GM18873 (cell line): ENCODE measurements around the gene BMAL1.
"Not testable (repeated sequence)": the region's sequence is repeated elsewhere in the genome, so short reads cannot be mapped to it uniquely, and the experiment has no call there.

Experiments
- ATAC-seq: cut with Tn5 transposase; IDR thresholded peaks from one replicate; pipeline ENCODE4 v1.9.1; 2021; ENCODE audit warnings: mild to moderate bottlenecking, moderate library complexity, moderate number of reproducible peaks; ENCODE audit not compliant: unreplicated experiment, low FRiP score

BMAL1 gene

GRCh38 chr11:13277768-13278608, at the start of gene BMAL1:
BMAL1 (plus strand) TSS chr11:13277790; CDS start chr11:13354309, 76,519 bp downstream.
- ATAC-seq: peak; percentile 12

DNA sequence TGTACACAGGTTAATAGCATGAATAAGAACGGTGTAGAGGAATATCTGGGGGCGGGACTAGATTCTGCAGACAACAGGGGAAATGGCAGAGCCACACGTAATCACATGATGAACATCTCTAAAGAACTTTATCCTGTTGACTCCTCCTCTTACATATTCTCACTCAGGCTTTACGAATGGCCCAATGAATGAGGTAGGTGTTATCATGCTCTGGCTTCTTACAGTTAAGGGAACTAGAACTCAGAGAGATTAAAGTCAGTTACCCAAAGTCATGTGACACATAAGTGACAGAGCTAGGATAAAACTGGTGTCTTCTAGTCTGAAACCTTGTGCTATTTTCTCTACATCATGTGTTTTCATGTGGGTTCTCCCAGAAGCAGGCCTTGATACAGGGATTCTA, 49.0 kb upstream of the BMAL1 start:
- no peak for ATAC-seq

DNA sequence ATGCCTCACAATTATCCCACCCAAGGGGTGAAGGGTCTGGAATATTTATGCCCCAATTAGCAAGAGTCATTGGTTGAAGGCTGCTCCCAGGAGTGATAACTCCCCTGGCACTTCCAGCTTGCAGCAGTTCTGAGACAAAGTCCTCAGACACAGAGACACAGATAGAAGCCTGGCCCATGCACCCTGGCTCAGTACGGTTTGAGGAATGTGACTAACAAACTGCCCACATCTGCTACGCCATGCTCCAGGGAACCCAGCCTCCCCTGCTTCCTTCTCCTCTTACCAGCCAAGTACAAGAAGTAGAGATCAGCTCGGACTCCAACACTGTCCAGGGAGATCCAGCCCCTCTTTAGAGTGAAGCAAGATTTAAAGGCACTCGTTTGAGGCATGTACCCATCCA, 48.5 kb upstream of the BMAL1 start:
- no peak for ATAC-seq

DNA sequence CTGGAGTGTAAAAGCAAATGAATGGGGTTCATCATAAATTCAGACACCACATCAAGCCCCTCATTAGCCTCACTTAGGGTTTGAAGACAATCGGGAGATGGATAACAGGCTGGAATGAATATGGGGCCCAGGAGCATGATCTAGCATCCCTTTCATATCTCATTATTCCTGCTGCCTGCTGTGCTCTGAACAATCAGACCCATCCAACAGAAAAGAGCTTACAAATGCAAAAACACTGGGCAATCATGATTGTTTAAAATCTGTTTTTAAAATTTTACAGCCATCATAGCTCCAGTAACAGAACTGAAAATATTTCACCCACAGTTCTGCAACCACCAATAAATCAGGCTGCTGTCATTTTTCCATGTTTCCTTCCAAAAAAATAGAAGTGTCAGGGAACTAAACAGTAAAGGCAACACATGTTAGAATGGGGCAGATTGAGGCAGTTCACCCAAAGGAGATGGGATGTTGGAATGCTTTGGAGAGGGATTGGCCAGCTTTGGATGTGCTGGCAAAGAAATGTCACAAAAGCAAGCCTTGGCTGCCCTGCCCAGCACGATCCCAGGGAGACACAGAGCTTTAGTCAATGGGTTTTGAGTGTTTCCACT, 47.8 kb upstream of the BMAL1 start:
- ATAC-seq: no peak

DNA sequence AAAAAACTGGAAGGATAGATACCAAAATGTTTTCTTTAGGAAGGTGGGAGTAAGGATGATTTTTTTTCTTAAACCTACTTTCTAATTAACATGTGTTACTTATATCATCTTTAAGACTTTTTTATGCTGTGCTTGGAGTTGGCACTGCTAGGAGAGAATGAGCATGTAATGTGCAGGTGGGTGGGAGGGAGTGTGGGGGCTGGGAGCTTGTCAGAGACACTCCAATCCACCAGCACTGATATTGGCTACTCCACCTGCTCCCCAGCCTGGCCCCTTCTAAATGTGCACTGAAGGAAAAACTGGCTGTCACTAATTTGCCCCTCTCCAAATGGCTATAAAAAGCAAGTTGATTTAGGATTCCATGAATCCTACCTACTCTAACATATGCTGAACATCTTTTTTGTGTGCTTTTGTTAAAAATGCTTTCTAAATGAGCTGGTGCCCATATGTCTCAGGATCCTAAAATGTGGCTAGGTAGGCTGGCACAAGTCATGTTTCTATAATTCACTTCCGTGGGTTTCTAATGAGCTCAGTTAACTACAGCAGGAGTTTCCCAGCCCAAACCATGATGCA, 44.3 kb upstream of the BMAL1 start:
- ATAC-seq: no peak

DNA sequence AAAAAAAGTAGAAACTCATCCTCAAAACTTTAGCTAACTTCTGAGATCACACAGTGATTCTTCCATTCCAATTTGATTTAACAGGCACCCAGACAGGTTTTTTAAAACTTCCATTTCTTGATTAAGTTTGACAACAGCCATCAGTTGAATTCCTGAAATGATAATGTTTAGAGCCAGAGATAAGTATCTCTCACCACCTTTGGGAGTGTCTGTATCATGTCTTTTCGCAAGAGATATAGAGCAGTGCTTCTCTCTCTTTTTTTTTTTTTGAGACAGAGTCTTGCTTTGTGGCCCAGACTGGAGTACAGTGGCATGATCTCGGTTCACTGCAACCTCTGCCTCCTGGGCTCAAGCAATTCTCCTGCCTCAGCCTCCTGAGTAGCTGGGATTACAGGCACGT, 41.7 kb upstream of the BMAL1 start:
- ATAC-seq: no peak

- ATAC-seq: no peak
Observed at GRCh38 chr11:13236626-13237025, 41.0 kb upstream of the BMAL1 start.

- ATAC-seq: no peak
Observed at GRCh38 chr11:13237761-13238160, 39.8 kb upstream of the BMAL1 start.

- no peak for ATAC-seq
Observed at GRCh38 chr11:13238879-13239514, 38.6 kb upstream of the BMAL1 start.

- no peak for ATAC-seq
Observed at GRCh38 chr11:13242564-13242963, 35.0 kb upstream of the BMAL1 start.

DNA sequence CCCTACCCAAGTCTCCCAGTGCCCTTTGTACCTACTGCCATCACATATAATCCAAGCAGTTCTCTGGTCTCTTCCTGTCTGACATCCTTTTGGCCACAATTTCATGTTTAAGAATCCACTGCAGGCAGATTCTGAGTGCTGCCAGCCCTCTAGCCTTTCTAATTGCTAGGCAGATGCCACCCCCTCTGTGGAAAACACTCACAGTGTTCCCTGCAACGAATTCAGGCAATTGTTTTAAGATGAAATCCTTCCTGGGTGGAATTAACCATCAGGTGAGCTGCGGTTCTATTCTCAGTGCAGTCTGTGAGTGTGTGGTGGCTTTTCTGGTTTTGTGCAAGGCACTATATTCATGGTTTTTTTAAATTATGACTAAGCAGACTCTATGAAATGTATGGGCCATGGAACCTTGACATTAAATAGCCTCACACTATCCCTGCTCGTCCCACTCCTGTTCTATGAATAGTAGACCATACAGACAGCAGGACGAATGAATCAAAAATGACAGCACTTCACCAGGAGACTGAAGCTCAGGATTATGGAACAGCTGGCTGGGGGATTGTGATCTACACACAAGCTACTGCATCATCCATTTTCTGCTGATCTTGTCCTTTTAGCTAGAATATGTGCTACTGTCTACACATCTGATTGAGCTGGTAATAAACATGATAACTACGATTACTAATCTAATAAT, 29.8 kb upstream of the BMAL1 start:
- ATAC-seq: no peak

- ATAC-seq: no peak
Observed at GRCh38 chr11:13249177-13249576, 28.4 kb upstream of the BMAL1 start.

GRCh38 chr11:13249992-13250391, 27.6 kb upstream of the BMAL1 start:
- ATAC-seq: no peak

GRCh38 chr11:13251966-13252365, 25.6 kb upstream of the BMAL1 start:
- ATAC-seq: no peak

- ATAC-seq: no peak
Observed at GRCh38 chr11:13252438-13252837, 25.2 kb upstream of the BMAL1 start.

DNA sequence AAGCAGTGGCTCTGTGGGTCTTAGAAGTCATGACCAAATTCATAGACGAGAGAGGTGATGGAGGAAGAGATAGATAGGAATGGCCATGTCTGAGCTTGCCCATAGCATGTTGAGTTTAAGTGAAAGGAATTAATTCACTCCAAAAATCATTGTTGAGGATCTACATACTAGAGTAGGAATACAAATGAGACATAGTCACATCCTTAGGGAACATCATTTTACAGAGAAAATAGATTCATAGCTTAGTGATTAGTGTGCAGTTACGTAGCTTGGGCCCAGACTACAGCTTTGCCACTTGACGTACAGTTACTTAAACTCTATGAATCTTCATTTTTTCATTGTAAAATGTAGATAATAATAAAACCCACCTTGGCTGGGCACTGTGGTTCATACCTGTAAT, 21.4 kb upstream of the BMAL1 start:
- ATAC-seq: no peak

DNA sequence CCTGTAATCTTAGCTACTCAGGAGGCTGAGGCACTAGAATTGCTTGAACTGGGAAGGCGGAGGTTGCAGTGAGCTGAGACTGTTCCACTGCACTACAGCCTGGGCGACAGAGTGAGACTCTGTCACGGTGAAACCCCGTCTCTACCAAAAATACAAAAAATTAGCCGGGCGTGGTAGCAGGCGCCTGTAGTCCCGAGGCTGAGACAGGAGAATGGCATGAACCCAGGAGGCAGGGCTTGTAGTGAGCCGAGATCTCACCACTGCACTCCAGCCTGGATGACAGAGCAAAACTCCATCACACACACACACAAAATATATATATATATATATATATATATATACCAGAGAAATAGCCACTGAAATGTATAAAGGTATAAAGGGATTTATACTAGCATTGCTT, 19.5 kb upstream of the BMAL1 start:
- ATAC-seq: not testable (repeated sequence)

DNA sequence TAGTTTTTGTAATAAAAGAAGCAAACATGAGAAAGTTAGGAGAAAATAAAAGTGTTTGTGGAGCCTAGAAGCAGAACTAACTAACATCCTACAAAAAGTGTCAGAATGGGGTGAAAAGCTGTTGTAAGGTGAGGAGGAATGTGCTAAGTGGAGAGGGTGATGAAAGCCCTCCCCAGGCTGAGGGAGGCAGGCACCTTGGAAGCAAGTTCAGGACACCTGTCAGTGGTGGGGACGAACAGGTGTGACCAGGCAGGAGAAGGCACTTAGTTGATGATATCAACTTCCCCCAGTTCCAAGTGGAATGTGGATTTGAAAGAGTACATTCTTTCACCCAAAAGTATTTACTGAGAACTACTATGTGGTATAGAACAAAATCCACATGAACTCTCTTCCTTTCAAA, 18.7 kb upstream of the BMAL1 start:
- no peak for ATAC-seq

DNA sequence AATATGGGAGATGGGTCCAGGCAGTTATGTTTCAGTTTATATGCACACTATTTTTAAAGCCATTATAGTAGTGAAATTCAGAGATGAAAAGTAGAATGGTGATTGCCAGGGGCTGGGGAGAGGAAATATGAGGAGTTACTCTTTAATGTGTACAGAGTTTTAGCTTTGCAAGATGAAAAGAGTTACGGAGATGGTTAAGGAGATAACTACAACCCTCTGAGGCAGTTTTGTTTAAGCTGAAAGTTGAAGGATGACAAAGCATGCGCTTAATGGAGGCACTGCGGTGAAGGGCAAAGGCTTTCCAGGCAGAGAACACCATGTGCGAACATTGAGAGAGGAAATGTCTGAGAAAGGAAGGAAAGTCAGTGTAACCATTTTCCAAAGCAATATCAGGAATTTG, 18.2 kb upstream of the BMAL1 start:
- ATAC-seq: no peak

DNA sequence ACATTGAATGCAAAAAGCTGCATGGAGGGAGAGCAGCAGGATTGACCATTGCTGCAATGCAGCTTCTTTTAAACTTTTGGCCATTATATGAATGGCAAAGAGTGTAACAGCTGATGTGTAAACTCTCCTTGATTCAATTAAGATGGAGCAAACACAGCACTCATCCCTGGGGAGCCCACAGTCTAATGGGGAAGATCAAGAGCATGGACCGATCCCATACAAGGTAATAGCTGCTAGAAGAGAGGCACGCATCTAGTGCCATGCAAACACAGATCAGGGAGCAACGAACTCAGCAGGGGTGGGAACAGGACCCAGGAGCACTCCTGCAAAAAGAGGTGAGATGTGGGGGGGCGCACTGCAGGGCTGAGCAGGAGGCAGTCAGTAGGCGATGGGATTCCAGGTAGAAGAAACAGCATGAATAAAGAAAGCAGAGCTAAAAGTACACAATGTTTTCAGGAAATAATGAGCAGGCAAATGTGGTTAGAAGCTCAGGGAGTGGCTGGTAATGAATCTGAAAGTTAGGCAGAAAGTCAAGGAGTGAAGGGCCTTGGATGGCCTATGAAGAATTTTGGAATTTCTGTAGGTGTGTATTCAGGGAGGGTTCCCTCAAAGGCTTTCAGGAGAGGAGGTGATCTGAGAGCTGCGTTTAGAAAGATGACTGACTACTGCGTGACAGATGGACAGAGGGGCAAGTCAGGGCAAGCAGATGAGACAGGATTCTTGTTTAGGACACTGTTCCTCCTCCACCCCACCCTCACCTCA, 17.2 kb upstream of the BMAL1 start:
- ATAC-seq: no peak
